ENCODE measurements around the gene PTPN20. TPM values are rescaled to one million over a fixed set of nuclear protein-coding genes. Genes with fewer than 3 reads are reported as not detected.

The PTPN20 gene
- total RNA-seq, 4 donors from 2014 or later = 1.8 to 3.7 (median 2.6) TPM

DNA sequence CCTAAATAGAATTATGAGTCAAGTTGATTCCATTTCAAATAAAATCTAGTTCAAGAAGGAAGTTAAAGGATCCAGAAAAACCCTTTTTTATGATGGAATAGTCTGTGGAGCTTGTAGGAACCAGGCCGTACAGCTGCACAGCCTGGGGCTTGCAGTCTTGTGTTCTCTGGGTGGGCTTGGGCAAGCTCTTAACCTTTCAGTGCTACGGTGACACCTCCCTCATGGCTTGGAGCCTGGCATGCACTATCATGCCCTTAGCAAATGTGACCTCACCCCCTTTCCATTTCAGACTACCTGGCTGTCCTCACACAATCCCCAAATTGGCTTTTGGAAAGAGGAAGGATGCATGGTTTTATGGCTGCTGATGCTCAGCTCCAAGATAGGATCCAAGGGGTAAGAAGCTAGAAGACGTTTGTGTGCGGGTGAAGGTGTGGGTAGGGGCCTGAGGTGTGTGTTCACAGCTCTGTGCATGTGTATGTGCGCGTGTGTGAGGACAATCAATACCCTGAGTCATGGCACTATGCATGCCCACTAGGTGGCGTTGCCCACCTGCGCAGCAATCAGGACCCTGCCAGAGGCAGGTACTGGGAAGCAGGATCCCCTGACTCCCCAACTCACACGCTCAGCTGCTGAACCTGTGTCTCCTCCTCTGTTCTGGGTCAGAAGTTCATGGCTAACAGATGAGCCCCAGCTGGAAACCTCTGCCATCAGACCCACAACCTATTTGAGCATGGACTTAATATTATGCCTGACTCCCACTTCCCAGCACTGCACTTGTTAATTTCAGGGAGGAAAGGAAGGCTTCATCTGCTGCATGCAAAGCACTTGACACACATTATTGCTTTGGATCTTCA is 113.4 kb downstream of the PTPN20 start:
- Histone ChIP-seq H3K36me3 (no peaks in the 10 kb centered on the region), H3K4me3 (no peak overlapping the region), H3K27ac (peak overlapping the region in 1 of 4 donors; percentile 4), H3K27me3 (no peaks in the 10 kb centered on the region), H3K4me1 (peaks cover 0 to 6% (median 0%) of the 10 kb centered on the region in 4 donors), H3K9me3 (no peaks in the 10 kb centered on the region)
- TF ChIP-seq, protein P1, sequence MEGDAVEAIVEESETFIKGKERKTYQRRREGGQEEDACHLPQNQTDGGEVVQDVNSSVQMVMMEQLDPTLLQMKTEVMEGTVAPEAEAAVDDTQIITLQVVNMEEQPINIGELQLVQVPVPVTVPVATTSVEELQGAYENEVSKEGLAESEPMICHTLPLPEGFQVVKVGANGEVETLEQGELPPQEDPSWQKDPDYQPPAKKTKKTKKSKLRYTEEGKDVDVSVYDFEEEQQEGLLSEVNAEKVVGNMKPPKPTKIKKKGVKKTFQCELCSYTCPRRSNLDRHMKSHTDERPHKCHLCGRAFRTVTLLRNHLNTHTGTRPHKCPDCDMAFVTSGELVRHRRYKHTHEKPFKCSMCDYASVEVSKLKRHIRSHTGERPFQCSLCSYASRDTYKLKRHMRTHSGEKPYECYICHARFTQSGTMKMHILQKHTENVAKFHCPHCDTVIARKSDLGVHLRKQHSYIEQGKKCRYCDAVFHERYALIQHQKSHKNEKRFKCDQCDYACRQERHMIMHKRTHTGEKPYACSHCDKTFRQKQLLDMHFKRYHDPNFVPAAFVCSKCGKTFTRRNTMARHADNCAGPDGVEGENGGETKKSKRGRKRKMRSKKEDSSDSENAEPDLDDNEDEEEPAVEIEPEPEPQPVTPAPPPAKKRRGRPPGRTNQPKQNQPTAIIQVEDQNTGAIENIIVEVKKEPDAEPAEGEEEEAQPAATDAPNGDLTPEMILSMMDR (IDR thresholded peaks at IDR 0.05) = peak; percentile 62 to 78 (median 74)
- TF ChIP-seq EP300 (IDR thresholded peaks at IDR 0.05) = no peak
- WGBS, 2 donors = 21 to 30% methylated on average over 7 to 9 of the region's 9 CpGs
- peak; percentile 57 to 62 for DNase-seq (ENCODE audit: low spot score in 2 of 2)

DNA sequence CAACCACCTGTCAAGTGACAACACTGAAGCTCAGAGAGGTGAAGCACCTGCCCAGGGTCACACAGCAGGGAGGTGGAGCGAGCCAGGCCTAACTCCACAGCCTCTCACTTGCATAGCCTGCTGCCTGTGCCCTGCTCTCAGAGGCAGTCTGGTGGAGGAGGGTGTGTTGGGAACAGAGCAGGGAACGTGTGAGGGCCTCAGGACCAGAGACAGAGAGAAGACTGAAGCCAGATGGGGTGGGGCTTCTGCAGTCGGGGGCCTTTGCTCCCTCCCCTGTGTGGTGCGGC is 114.0 kb downstream of the PTPN20 start:
- Histone ChIP-seq H3K36me3 (no peaks in the 10 kb centered on the region), H3K4me1 (peaks cover 0 to 6% (median 0%) of the 10 kb centered on the region in 4 donors), H3K4me3 (no peak overlapping the region), H3K9me3 (no peaks in the 10 kb centered on the region), H3K27ac (peak overlapping the region in 1 of 4 donors; percentile 4), H3K27me3 (no peaks in the 10 kb centered on the region)
- 66 to 84% methylated on average over 4 of the region's 4 CpGs for WGBS, 2 donors
- no peak for DNase-seq (ENCODE audit: low spot score in 2 of 2)
- TF ChIP-seq POLR2A (IDR thresholded peaks at IDR 0.05) (no peak), EP300 (IDR thresholded peaks at IDR 0.05) (no peak)
- TF ChIP-seq, protein P1 (IDR thresholded peaks at IDR 0.05) = no peak

DNA sequence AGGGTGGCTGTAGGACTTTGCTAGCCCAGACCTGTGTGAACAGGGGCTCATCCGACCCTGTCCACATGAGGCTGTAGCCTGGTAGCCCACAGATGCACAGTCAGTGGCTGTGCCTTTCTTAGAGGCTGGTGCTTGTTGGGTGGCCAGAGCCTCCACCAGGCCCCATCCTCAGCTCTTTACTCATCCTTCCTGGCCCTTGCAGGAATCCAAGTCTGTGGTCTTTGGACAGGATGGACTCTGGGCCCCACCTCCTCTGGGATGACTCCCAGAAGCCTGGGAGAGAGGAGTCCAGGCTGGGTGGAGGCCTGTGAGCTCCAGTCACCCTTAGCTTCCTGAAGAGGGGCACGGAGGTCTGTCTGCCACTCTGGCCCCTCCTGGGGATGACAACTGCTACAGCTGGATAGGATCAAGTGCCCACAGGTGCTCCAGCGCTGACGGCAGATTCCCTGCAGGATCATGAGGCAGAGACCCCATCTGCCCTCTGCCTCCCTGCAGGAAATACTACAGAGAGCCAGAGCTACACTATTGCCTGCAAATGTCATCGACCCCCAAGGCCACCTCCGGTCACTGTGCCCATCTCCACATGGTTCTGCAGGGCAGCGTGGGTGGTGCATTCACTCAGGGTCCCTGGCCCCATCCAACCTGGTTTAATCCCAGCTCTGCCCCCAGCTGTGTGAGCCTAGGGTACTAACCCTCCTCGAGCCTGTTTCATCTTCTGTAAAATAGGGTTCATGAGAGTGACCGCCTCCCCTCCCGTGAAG is 114.5 kb downstream of the PTPN20 start:
- 64 to 73% methylated on average over 7 to 9 of the region's 10 CpGs for WGBS, 2 donors
- no peak for TF ChIP-seq EP300 (IDR thresholded peaks at IDR 0.05)
- no peak for TF ChIP-seq POLR2A (IDR thresholded peaks at IDR 0.05)
- TF ChIP-seq, protein P1 (IDR thresholded peaks at IDR 0.05) = no peak
- no peaks in the 10 kb centered on the region for H3K9me3 ChIP-seq
- no peaks in the 10 kb centered on the region for H3K27me3 ChIP-seq
- no peak for DNase-seq (ENCODE audit: low spot score in 2 of 2)
- peaks cover 0 to 6% (median 0%) of the 10 kb centered on the region in 4 donors for H3K4me1 ChIP-seq
- peak overlapping the region in 1 of 4 donors; percentile 4 for H3K27ac ChIP-seq
- H3K4me3 ChIP-seq = no peak overlapping the region
- no peaks in the 10 kb centered on the region for H3K36me3 ChIP-seq

DNA sequence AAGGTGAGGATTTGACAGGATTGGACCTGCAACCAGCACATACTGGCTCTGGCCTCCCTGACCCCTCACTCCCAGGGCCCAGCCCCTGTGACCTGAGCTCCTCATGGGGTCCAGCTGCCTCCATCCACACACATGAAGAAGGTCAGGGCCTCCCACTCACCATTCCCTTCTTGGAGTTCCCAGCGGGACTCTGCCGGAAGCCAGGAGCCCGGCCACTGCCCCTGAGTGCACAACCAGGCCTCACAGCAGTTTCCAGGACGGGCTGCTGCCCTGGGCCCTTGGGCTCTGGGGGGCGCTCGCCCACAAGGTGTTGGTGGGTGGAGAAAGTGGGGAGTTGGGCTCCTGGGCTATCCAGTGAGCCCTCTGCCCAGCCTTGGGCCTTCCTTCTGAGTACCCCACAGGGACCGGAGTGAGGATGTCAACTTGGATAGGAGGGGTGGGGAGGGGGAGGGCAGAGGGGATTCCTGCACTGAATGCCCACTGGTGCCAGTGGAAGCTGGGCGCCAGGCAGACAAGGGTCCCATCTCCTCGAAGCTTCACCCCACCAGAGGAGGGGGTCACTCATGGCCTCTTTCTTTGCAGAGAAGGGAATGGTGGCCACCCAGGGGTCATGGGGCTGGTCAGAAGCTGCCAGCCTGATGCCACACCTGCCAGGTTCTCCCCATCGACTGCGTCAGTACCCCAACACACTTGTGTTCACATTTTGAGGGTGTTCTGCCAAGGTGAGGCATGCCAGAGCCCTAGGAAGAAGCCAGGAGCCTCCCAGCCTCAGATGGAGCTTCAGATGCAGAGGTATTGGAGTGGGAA is 115.3 kb downstream of the PTPN20 start:
- Histone ChIP-seq H3K4me3 (no peak overlapping the region), H3K27ac (no peak overlapping the region), H3K9me3 (no peaks in the 10 kb centered on the region), H3K36me3 (no peaks in the 10 kb centered on the region), H3K27me3 (no peaks in the 10 kb centered on the region), H3K4me1 (peaks cover 0 to 6% (median 0%) of the 10 kb centered on the region in 4 donors)
- DNase-seq (ENCODE audit: low spot score in 2 of 2) = peak in 1 of 2 donors; percentile 2
- TF ChIP-seq EP300 (IDR thresholded peaks at IDR 0.05) = no peak
- TF ChIP-seq POLR2A (IDR thresholded peaks at IDR 0.05) = no peak
- TF ChIP-seq, protein P1 (IDR thresholded peaks at IDR 0.05) = no peak
- 85 to 93% methylated on average over 7 to 9 of the region's 11 CpGs for WGBS, 2 donors

Measured in tibial nerve (tissue), 4 donors.